GM12873 (cell line): Measurements from ENCODE around the gene NFIX.
A peak's percentile ranks its signal among the peaks of the same experiment; 100 is the strongest.

Source experiments
- CTCF ChIP-seq: IDR thresholded peaks from 2 replicates; pipeline ENCODE4 v1.5.1; 2012; ENCODE audit warnings: low read depth, mild to moderate bottlenecking, moderate library complexity, low read length, control low read depth; ENCODE audit not compliant: insufficient read depth; ENCODE audit errors: missing control alignments

NFIX gene

GRCh38 chr19:13097463-13098258, 102.4 kb downstream of the NFIX start:
- no peak for TF ChIP-seq CTCF

- no peak for TF ChIP-seq CTCF
These were observed 103.2 kb downstream of the NFIX start for GRCh38 chr19:13098277-13099072.

- TF ChIP-seq CTCF = no peak
These were observed 104.1 kb downstream of the NFIX start for GRCh38 chr19:13099073-13099999.

GRCh38 chr19:13100031-13100588, 104.8 kb downstream of the NFIX start:
- TF ChIP-seq CTCF = no peak

GRCh38 chr19:13100841-13101589, 105.7 kb downstream of the NFIX start:
- peak; percentile 50 for TF ChIP-seq CTCF

- TF ChIP-seq CTCF = no peak
These were observed 106.5 kb downstream of the NFIX start for GRCh38 chr19:13101590-13102415.
